Common myeloid progenitor, CD34-positive (primary cell): Measurements from ENCODE around the gene AIDA.
A peak's percentile ranks its signal among the peaks of the same experiment; 100 is the strongest.

Experiments used
- CTCF ChIA-PET: fragments of 350-600 bp; sonication (Branson Sonifier 250); formaldehyde crosslinking; loops from one replicate; lab custom pipeline; 2021; ENCODE audit warnings: antibody characterized with exemption; lab: Charles Lee
- POLR2A ChIA-PET: fragments of 350-600 bp; sonication (Branson Sonifier 250); formaldehyde crosslinking; loops from one replicate; lab custom pipeline; 2021; ENCODE audit warnings: antibody characterized with exemption; lab: Charles Lee
- DNase-seq, 3 donors: peaks; one replicate each; pipeline versions ENCODE4 v3.0.0 to v3.0.0-alpha.2; 2013
- H3K27ac ChIP-seq, 2 experiments: 1 replicate in 1 of 2; 2 replicates in 1 of 2; pipeline ENCODE4 v1.7.0; 2013; ENCODE audit warnings: inconsistent platforms in 2 of 2, low read length in 2 of 2, mild to moderate bottlenecking in 2 of 2, low read depth in 1 of 2, moderate library complexity in 1 of 2; ENCODE audit not compliant: severe bottlenecking in 2 of 2, insufficient read depth in 1 of 2, poor library complexity in 1 of 2
- H3K27me3 ChIP-seq, 5 experiments: replicated peaks in 2 of 5; 1 replicate in 3 of 5; 2 replicates in 2 of 5; pipeline versions ENCODE4 v1.6.1 to v1.7.0; 2013; ENCODE audit warnings: low read length in 4 of 5, mild to moderate bottlenecking in 2 of 5, moderate library complexity in 2 of 5, inconsistent platforms in 1 of 5; ENCODE audit not compliant: insufficient read depth in 5 of 5, control insufficient read depth in 4 of 5
- H3K36me3 ChIP-seq, 4 experiments: 1 replicate in 2 of 4; 2 replicates in 2 of 4; pipeline versions ENCODE4 v1.6.1 to v1.7.0; 2013; ENCODE audit warnings: low read length in 3 of 4, control low read depth in 1 of 4, mild to moderate bottlenecking in 1 of 4; ENCODE audit not compliant: control insufficient read depth in 4 of 4, insufficient read depth in 4 of 4
- H3K4me1 ChIP-seq, 4 experiments: 1 replicate in 3 of 4; 2 replicates in 1 of 4; pipeline versions ENCODE4 v1.6.1 to v1.7.1; 2013; ENCODE audit warnings: low read length in 3 of 4, mild to moderate bottlenecking in 3 of 4, control low read depth in 1 of 4, inconsistent platforms in 1 of 4, moderate library complexity in 1 of 4; ENCODE audit not compliant: control insufficient read depth in 4 of 4, insufficient read depth in 4 of 4; ENCODE audit errors: control extremely low read depth in 1 of 4
- H3K4me3 ChIP-seq, 7 experiments: 1 replicate in 4 of 7; 2 replicates in 3 of 7; pipeline versions ENCODE4 v1.5.1 to v1.7.0; 2013; ENCODE audit warnings: mild to moderate bottlenecking in 7 of 7, low read length in 6 of 7, moderate library complexity in 6 of 7, inconsistent platforms in 2 of 7, low read depth in 2 of 7, control low read depth in 1 of 7; ENCODE audit not compliant: insufficient read depth in 4 of 7, control insufficient read depth in 1 of 7; ENCODE audit errors: extremely low read depth in 1 of 7
- H3K9me3 ChIP-seq, 5 experiments: 1 replicate in 4 of 5; 2 replicates in 1 of 5; pipeline versions ENCODE4 v1.6.1 to v1.7.1; 2013; ENCODE audit warnings: low read length in 4 of 5, mild to moderate bottlenecking in 2 of 5, inconsistent platforms in 1 of 5, low read depth in 1 of 5, moderate library complexity in 1 of 5; ENCODE audit not compliant: control insufficient read depth in 4 of 5, insufficient read depth in 2 of 5; ENCODE audit errors: control extremely low read depth in 1 of 5
- WGBS: methylation state at CpG from one replicate; pipeline ENCODE4 v1.1.5; 2013; ENCODE audit not compliant: insufficient coverage; 5-methylcytosine and 5-hydroxymethylcytosine counted together

AIDA gene

GRCh38 chr1:222641269-222641948 lies 70.9 kb downstream of the AIDA start:
- POLR2A ChIA-PET = no interaction called here

DNA sequence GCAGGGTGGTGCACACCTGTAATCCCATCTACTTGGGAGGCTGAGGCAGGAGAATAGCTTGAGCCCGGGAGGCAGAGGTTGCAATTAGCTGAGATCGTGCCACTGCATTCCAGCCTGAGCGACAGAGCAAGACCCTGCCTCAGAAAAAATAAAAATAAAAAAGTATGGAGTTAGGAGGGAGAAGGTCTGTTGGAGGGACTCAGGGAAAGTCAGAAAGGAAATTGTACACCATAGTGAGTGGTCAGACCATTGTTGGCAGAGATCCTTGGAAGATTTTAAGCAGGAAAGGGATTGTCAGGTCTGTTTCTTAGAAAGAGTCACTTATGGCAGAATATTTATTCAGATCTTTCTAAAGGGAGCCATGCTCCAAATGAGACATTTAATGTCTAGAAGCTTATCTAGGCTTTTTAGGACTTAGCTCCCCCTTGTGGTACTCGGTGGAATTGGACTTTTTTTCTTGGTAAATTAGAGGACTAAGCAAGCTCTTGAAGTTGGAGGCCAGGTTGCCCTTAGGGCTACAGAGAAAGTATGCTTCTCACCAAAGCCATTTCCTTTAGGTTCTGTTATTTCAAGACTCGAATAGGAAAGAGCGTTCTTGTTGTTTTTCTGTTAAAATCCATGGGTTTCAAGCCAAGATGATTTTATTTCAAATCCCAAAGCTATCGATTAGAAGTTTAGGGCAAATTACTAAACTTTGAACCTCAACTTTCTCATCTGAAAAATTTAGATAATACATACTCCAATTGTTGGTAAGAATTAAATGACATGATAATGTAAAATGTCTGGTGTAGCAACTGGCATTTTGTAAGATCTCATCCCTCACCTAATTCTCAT lies 77.9 kb downstream of the AIDA start:
- CTCF ChIA-PET = interaction anchor here (0.8 to 3.3 kb wide), 15 partner anchors 9 to 1033 kb away, joined by 3 to 42 read pairs (median 4); no protein-coding TSS in a partner anchor
- no peak overlapping the region for H3K27ac ChIP-seq
- peaks cover 0 to 13% (median 0%) of the 10 kb centered on the region in 4 experiments for H3K4me1 ChIP-seq
- no peaks in the 10 kb centered on the region for H3K27me3 ChIP-seq
- peak; percentile 88 to 96 (median 91) for DNase-seq
- POLR2A ChIA-PET = interaction anchor here (1.2 kb wide), 1 partner anchor 9 kb away, joined by 5 read pairs; no protein-coding TSS in a partner anchor
- 41% methylated on average over 5 of the region's 7 CpGs for WGBS
- peaks cover 3 to 56% (median 24%) of the 10 kb centered on the region in 4 experiments for H3K36me3 ChIP-seq
- H3K9me3 ChIP-seq = no peaks in the 10 kb centered on the region
- H3K4me3 ChIP-seq = no peak overlapping the region

More at GRCh38 chr1:222641269-222641948, 70.9 kb downstream of the AIDA start:
- CTCF ChIA-PET = interaction anchor here (0.9 to 2.4 kb wide), 4 partner anchors 11 to 18 kb away, joined by 3 to 4 read pairs (median 3); no protein-coding TSS in a partner anchor
- Histone ChIP-seq H3K4me3 (no peak overlapping the region), H3K4me1 (peaks cover 0 to 14% (median 10%) of the 10 kb centered on the region in 4 experiments), H3K27me3 (no peaks in the 10 kb centered on the region), H3K36me3 (peaks cover 0 to 24% (median 8%) of the 10 kb centered on the region in 4 experiments), H3K9me3 (no peaks in the 10 kb centered on the region), H3K27ac (no peak overlapping the region)
- WGBS = 88% methylated on average over 3 of the region's 5 CpGs
- DNase-seq = no peak

- peaks cover 0 to 13% (median 0%) of the 10 kb centered on the region in 4 experiments for H3K4me1 ChIP-seq
- no peak for DNase-seq
- ChIA-PET CTCF (no interaction called here), POLR2A (no interaction called here)
- peaks cover 8 to 54% (median 33%) of the 10 kb centered on the region in 4 experiments for H3K36me3 ChIP-seq
- H3K4me3 ChIP-seq = no peak overlapping the region
- no peak overlapping the region for H3K27ac ChIP-seq
- no peaks in the 10 kb centered on the region for H3K27me3 ChIP-seq
- no CpG with 5 or more reads among the region's 2 CpGs for WGBS
- no peaks in the 10 kb centered on the region for H3K9me3 ChIP-seq
Measured at GRCh38 chr1:222632749-222633148, 79.5 kb downstream of the AIDA start.

DNA sequence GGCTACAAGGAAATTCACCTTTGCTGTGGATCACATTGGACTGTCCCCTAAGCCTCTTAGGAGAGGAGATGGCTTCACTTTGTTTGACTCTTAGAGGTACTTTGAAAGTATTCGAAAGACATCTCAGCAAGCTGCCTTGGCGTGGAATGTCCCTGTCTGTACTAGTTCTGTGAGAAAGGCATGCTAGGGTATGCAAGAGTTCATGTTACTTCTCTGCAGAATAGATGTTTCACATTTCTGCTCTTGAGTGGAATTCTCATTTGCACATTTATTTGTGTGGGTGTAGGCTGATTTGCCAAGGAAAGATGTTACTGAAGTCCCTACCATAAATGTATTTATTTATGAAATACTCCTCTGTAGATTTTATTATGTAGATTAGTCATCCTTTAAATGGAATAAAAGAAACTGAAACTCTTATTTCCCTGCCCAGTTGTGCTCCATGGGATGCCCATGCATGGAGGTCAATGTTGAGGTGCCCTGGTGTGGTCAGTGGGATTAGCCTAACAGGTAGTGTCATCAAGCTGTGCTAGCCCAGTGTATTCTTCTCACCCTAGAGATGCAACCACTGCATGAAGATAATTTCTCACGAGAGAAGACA lies 80.6 kb downstream of the AIDA start:
- no peaks in the 10 kb centered on the region for H3K9me3 ChIP-seq
- H3K27me3 ChIP-seq = no peaks in the 10 kb centered on the region
- H3K4me1 ChIP-seq = peaks cover 0 to 13% (median 0%) of the 10 kb centered on the region in 4 experiments
- 94% methylated on average over 2 of the region's 3 CpGs for WGBS
- ChIA-PET POLR2A (no interaction called here), CTCF (no interaction called here)
- DNase-seq = no peak
- H3K4me3 ChIP-seq = no peak overlapping the region
- peaks cover 10 to 63% (median 36%) of the 10 kb centered on the region in 4 experiments for H3K36me3 ChIP-seq
- no peak overlapping the region for H3K27ac ChIP-seq

GRCh38 chr1:222629921-222630535 lies 82.3 kb downstream of the AIDA start:
- Histone ChIP-seq H3K27ac (no peak overlapping the region), H3K9me3 (no peaks in the 10 kb centered on the region), H3K36me3 (peaks cover 8 to 59% (median 33%) of the 10 kb centered on the region in 4 experiments), H3K4me3 (no peak overlapping the region), H3K27me3 (no peaks in the 10 kb centered on the region), H3K4me1 (peaks cover 0 to 13% (median 0%) of the 10 kb centered on the region in 4 experiments)
- no peak for DNase-seq
- ChIA-PET POLR2A (no interaction called here), CTCF (interaction anchor here (1.1 to 1.2 kb wide), 2 partner anchors 12 to 165 kb away, joined by 3 read pairs; no protein-coding TSS in a partner anchor)
- WGBS = 94% methylated on average over 7 of the region's 7 CpGs

GRCh38 chr1:222627232-222627631 lies 85.1 kb downstream of the AIDA start:
- H3K36me3 ChIP-seq = peaks cover 8 to 58% (median 32%) of the 10 kb centered on the region in 4 experiments
- no peak for DNase-seq
- CTCF ChIA-PET = interaction anchor here (1.3 kb wide), 1 partner anchor 15 kb away, joined by 4 read pairs; no protein-coding TSS in a partner anchor
- no peak overlapping the region for H3K4me3 ChIP-seq
- H3K4me1 ChIP-seq = no peaks in the 10 kb centered on the region
- H3K9me3 ChIP-seq = no peaks in the 10 kb centered on the region
- H3K27me3 ChIP-seq = no peaks in the 10 kb centered on the region
- WGBS = 100% methylated on average over 1 of the region's 6 CpGs
- POLR2A ChIA-PET = no interaction called here
- H3K27ac ChIP-seq = no peak overlapping the region
